Body of pancreas (tissue), 4 donors: Measurements from ENCODE around the gene LRRC3B. TPM values are rescaled to one million over a fixed set of nuclear protein-coding genes. Genes with fewer than 3 reads are reported as not detected.
"Not testable (repeated sequence)": the region's sequence is repeated elsewhere in the genome, so short reads cannot be mapped to it uniquely, and the experiment has no call there.

ENCODE experiments used
- ATAC-seq: fragments of 150-250 bp; one replicate; pipeline ENCODE4 v1.9.1; 2016
- DNase-seq, 4 donors: peaks; one replicate each; pipeline ENCODE4 v3.0.0-alpha.2; 2019
- H3K27ac ChIP-seq, 4 donors: fragments of 200-600 bp; sonication (generic); 1 replicate in 3 of 4; 2 replicates in 1 of 4; pipeline versions ENCODE4 v1.5.1 to v1.6.1; 2016 to 2019; ENCODE audit warnings: mild to moderate bottlenecking in 1 of 4, mixed read lengths in 1 of 4, moderate library complexity in 1 of 4
- H3K27me3 ChIP-seq, 2 donors: fragments of 200-600 bp; sonication (generic); one replicate each; pipeline ENCODE4 v1.6.0; 2016; ENCODE audit warnings: mild to moderate bottlenecking in 1 of 2
- H3K36me3 ChIP-seq, 2 donors: fragments of 200-600 bp; sonication (generic); replicated peaks in 1 of 2; 2 replicates each; pipeline ENCODE4 v1.5.1; 2016; ENCODE audit warnings: low read depth in 2 of 2; ENCODE audit not compliant: insufficient read depth in 1 of 2
- H3K4me1 ChIP-seq: fragments of 200-600 bp; sonication (generic); one replicate; pipeline ENCODE4 v1.6.0; 2016
- H3K4me3 ChIP-seq, 2 donors: fragments of 200-600 bp; sonication (generic); 1 replicate in 1 of 2; 2 replicates in 1 of 2; pipeline ENCODE4 v1.5.1; 2016 to 2019
- H3K9me3 ChIP-seq, 3 donors: fragments of 200-600 bp; sonication (generic); 1 replicate in 2 of 3; 2 replicates in 1 of 3; pipeline ENCODE4 v1.5.1; 2016
- CTCF ChIP-seq, 7 experiments: fragments of 450-650 bp in 4 of 7; fragments of 200-600 bp in 3 of 7; sonication (generic) in 3 of 7; IDR thresholded peaks; one replicate each; pipeline ENCODE4 v1.5.1; 2016 to 2019; ENCODE audit warnings: antibody characterized with exemption in 7 of 7
- POLR2A ChIP-seq, 3 donors: fragments of 450-650 bp; IDR thresholded peaks; one replicate each; pipeline ENCODE4 v1.6.1; 2016; ENCODE audit warnings: antibody characterized with exemption in 3 of 3, mild to moderate bottlenecking in 2 of 3
- WGBS, 2 donors: methylation state at CpG; one replicate each; pipeline ENCODE4 v1.1.5; 2017; 5-methylcytosine and 5-hydroxymethylcytosine counted together
- intact Hi-C: fragments of 100-400 bp; cut with DNase I; formaldehyde crosslinking; loops from one replicate; pipeline ENCODE4 v1.15.1; 2023
- total RNA-seq, 2 donors: library from RNA; depleted of rRNA; stranded (reverse); fragments of >200 nt; gene quantifications; one replicate each; pipeline ENCODE4 v1.1.0, GENCODE V29; 2016

Gene LRRC3B
- total RNA-seq, 2 donors from 2014 or later: not detected

GRCh38 chr3:26596335-26596734 is 26.2 kb upstream of the LRRC3B start:
- Histone ChIP-seq H3K4me1 (no peaks in the 10 kb centered on the region), H3K27me3 (no peaks in the 10 kb centered on the region), H3K36me3 (no peaks in the 10 kb centered on the region), H3K4me3 (no peak overlapping the region), H3K9me3 (no peaks in the 10 kb centered on the region), H3K27ac (no peak overlapping the region)
- no peak for TF ChIP-seq CTCF (IDR thresholded peaks at IDR 0.05)
- no peak for TF ChIP-seq POLR2A (IDR thresholded peaks at IDR 0.05)
- WGBS, 2 donors: 57 to 67% methylated on average over 3 of the region's 3 CpGs
- DNase-seq: no peak
- intact Hi-C loops: no loop called here
- no peak for ATAC-seq

- WGBS, 2 donors: 80% methylated on average over 1 of the region's 1 CpG; no CpG with 5 or more reads in 1 of the 2 donors
Observed at GRCh38 chr3:26603311-26603710, 19.3 kb upstream of the LRRC3B start.

GRCh38 chr3:26603771-26604170 is 18.8 kb upstream of the LRRC3B start:
- DNase-seq, H3K27me3 ChIP-seq, H3K4me1 ChIP-seq, H3K27ac ChIP-seq, H3K36me3 ChIP-seq, intact Hi-C loops, H3K4me3 ChIP-seq, ATAC-seq, H3K9me3 ChIP-seq: not testable (repeated sequence)
- WGBS, 2 donors: 30 to 42% methylated on average over 3 of the region's 3 CpGs

More at GRCh38 chr3:26603311-26603710, 19.3 kb upstream of the LRRC3B start:
- H3K9me3 ChIP-seq, ATAC-seq, H3K4me3 ChIP-seq, DNase-seq, H3K27ac ChIP-seq, H3K36me3 ChIP-seq, intact Hi-C loops, H3K27me3 ChIP-seq, H3K4me1 ChIP-seq: not testable (repeated sequence)

DNA sequence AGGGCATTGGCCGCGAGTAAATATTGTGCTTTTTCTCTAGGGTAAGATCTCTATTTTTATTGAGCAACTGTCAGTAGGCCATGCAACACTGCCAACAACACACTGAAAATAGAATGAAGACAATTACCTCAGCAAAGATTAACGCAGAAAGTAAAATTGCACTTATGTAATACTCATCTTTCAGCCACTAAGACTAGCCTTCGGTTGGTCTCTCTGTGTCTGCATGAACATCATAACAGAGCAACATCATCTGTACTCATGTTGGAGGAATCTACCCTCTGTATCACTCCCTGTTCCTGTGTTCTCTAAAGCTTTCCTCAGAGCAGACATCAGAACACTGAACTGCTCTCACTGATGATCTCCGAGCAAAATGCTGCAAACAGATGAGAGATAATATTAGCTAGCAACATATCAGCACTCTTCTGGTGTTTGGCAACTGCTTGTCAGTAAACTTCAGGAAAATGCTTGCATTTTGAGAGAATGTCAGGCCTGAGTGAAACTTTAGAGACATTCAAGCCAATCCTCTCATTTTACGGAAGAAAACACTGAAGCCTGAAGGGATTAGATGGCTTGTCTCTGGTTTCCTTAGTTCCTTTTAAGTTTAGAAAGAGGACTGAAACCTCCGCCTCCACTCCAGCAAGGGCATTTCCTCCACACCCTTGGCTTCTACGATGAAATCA is 8.4 kb upstream of the LRRC3B start:
- no peaks in the 10 kb centered on the region for H3K4me1 ChIP-seq
- H3K4me3 ChIP-seq: no peak overlapping the region
- intact Hi-C loops: no loop called here
- 75 to 76% methylated on average over 8 of the region's 8 CpGs for WGBS, 2 donors
- H3K27me3 ChIP-seq: no peaks in the 10 kb centered on the region
- no peak for TF ChIP-seq POLR2A (IDR thresholded peaks at IDR 0.05)
- no peak for TF ChIP-seq CTCF (IDR thresholded peaks at IDR 0.05)
- DNase-seq (no peak), ATAC-seq (no peak)
- H3K9me3 ChIP-seq: no peaks in the 10 kb centered on the region
- H3K27ac ChIP-seq: no peak overlapping the region
- no peaks in the 10 kb centered on the region for H3K36me3 ChIP-seq

GRCh38 chr3:26621176-26621575 is 1.4 kb upstream of the LRRC3B start:
- no peak for TF ChIP-seq POLR2A (IDR thresholded peaks at IDR 0.05)
- no peak for TF ChIP-seq CTCF (IDR thresholded peaks at IDR 0.05)

More at GRCh38 chr3:26621176-26621575, 1.4 kb upstream of the LRRC3B start:
- no peaks in the 10 kb centered on the region for H3K36me3 ChIP-seq
- no peaks in the 10 kb centered on the region for H3K9me3 ChIP-seq
- H3K4me1 ChIP-seq: peaks cover 14% of the 10 kb centered on the region
- no peak overlapping the region for H3K27ac ChIP-seq
- DNase-seq (no peak), ATAC-seq (no peak)
- no peaks in the 10 kb centered on the region for H3K27me3 ChIP-seq
- intact Hi-C loops: no loop called here
- H3K4me3 ChIP-seq: no peak overlapping the region
